ENCODE results near the gene LILRB4.
"Not testable (repeated sequence)": the region's sequence is repeated elsewhere in the genome, so short reads cannot be mapped to it uniquely, and the experiment has no call there.

The LILRB4 gene

GRCh38 chr19:54694648-54695047 lies 31.9 kb downstream of the LILRB4 start:
- no peak overlapping the region for H3K27ac Mint-ChIP-seq
- no peak for ATAC-seq
- H3K36me3 Mint-ChIP-seq (ENCODE audit: low read depth): no peaks in the 10 kb centered on the region
- H3K4me3 Mint-ChIP-seq: no peak overlapping the region
- no peak for DNase-seq
- H3K9me3 Mint-ChIP-seq: peaks cover 5% of the 10 kb centered on the region
- no peaks in the 10 kb centered on the region for H3K4me1 Mint-ChIP-seq
- H3K27me3 Mint-ChIP-seq: peaks cover 32% of the 10 kb centered on the region

- Mint-ChIP-seq H3K4me3 (no peak overlapping the region), H3K9me3 (peaks cover 5% of the 10 kb centered on the region), H3K36me3 (ENCODE audit: low read depth) (no peaks in the 10 kb centered on the region), H3K27ac (no peak overlapping the region), H3K4me1 (no peaks in the 10 kb centered on the region), H3K27me3 (peaks cover 39% of the 10 kb centered on the region)
- DNase-seq (no peak), ATAC-seq (peak; percentile 24)
Observed at GRCh38 chr19:54696117-54696548, 33.3 kb downstream of the LILRB4 start.

- Mint-ChIP-seq H3K36me3 (ENCODE audit: low read depth) (no peaks in the 10 kb centered on the region), H3K27me3 (peaks cover 37% of the 10 kb centered on the region), H3K4me1 (no peaks in the 10 kb centered on the region), H3K9me3 (peaks cover 5% of the 10 kb centered on the region), H3K27ac (no peak overlapping the region), H3K4me3 (no peak overlapping the region)
- ATAC-seq (no peak), DNase-seq (no peak)
Observed at GRCh38 chr19:54696766-54697165, 34.0 kb downstream of the LILRB4 start.

GRCh38 chr19:54697716-54698115 lies 34.9 kb downstream of the LILRB4 start:
- peaks cover 39% of the 10 kb centered on the region for H3K27me3 Mint-ChIP-seq
- not testable (repeated sequence) for DNase-seq; H3K27ac Mint-ChIP-seq; H3K4me3 Mint-ChIP-seq; ATAC-seq; H3K36me3 Mint-ChIP-seq (ENCODE audit: low read depth); H3K9me3 Mint-ChIP-seq; H3K4me1 Mint-ChIP-seq

GRCh38 chr19:54704928-54705327 lies 42.1 kb downstream of the LILRB4 start:
- DNase-seq (no peak), ATAC-seq (no peak)
- H3K4me1 Mint-ChIP-seq: peaks cover 2% of the 10 kb centered on the region
- no peak overlapping the region for H3K4me3 Mint-ChIP-seq
- peaks cover 13% of the 10 kb centered on the region for H3K27me3 Mint-ChIP-seq
- H3K9me3 Mint-ChIP-seq: no peaks in the 10 kb centered on the region
- no peaks in the 10 kb centered on the region for H3K36me3 Mint-ChIP-seq (ENCODE audit: low read depth)
- H3K27ac Mint-ChIP-seq: no peak overlapping the region

- H3K27me3 Mint-ChIP-seq: no peaks in the 10 kb centered on the region
- ATAC-seq (no peak), DNase-seq (no peak)
- H3K4me1 Mint-ChIP-seq: peaks cover 2% of the 10 kb centered on the region
- no peaks in the 10 kb centered on the region for H3K36me3 Mint-ChIP-seq (ENCODE audit: low read depth)
- H3K9me3 Mint-ChIP-seq: no peaks in the 10 kb centered on the region
- H3K27ac Mint-ChIP-seq: no peak overlapping the region
- no peak overlapping the region for H3K4me3 Mint-ChIP-seq
Observed at GRCh38 chr19:54707962-54708361, 45.2 kb downstream of the LILRB4 start.

- Mint-ChIP-seq H3K4me1 (peaks cover 2% of the 10 kb centered on the region), H3K36me3 (ENCODE audit: low read depth) (no peaks in the 10 kb centered on the region), H3K9me3 (no peaks in the 10 kb centered on the region), H3K27me3 (peaks cover 2% of the 10 kb centered on the region), H3K27ac (no peak overlapping the region), H3K4me3 (no peak overlapping the region)
- ATAC-seq: no peak
- DNase-seq: no peak
Observed at GRCh38 chr19:54708781-54709180, 46.0 kb downstream of the LILRB4 start.

GRCh38 chr19:54709212-54709948 lies 46.6 kb downstream of the LILRB4 start:
- Mint-ChIP-seq H3K4me1 (peaks cover 2% of the 10 kb centered on the region), H3K27me3 (peaks cover 2% of the 10 kb centered on the region), H3K36me3 (ENCODE audit: low read depth) (no peaks in the 10 kb centered on the region), H3K9me3 (no peaks in the 10 kb centered on the region), H3K4me3 (no peak overlapping the region), H3K27ac (no peak overlapping the region)
- DNase-seq (no peak), ATAC-seq (no peak)

GRCh38 chr19:54709956-54710355 lies 47.2 kb downstream of the LILRB4 start:
- ATAC-seq; H3K4me1 Mint-ChIP-seq; DNase-seq; H3K27me3 Mint-ChIP-seq; H3K9me3 Mint-ChIP-seq; H3K27ac Mint-ChIP-seq; H3K36me3 Mint-ChIP-seq (ENCODE audit: low read depth); H3K4me3 Mint-ChIP-seq: not testable (repeated sequence)
